Activated CD4-positive, alpha-beta memory T cell treated with anti-CD3 and anti-CD28 coated beads, Interleukin-2, amount 10 ng/mL, durations not matched to agents 7 days and 5 days (primary cell): ENCODE data around the gene SF3A2. TPM values are rescaled to one million over a fixed set of nuclear protein-coding genes. Genes with fewer than 3 reads are reported as not detected.
A peak's percentile ranks its signal among the peaks of the same experiment; 100 is the strongest.

Source experiments
- CTCF ChIA-PET: fragments of 350-600 bp; sonication (Branson Sonifier 250); formaldehyde crosslinking; loops from one replicate; lab custom pipeline; 2021; ENCODE audit warnings: antibody characterized with exemption, inconsistent platforms; lab: Charles Lee
- POLR2A ChIA-PET: fragments of 350-600 bp; sonication (Branson Sonifier 250); formaldehyde crosslinking; loops from one replicate; lab custom pipeline; 2021; ENCODE audit warnings: antibody characterized with exemption; lab: Charles Lee
- DNase-seq: peaks from one replicate; pipeline ENCODE4 v3.0.0-alpha.2; 2020
- H3K27ac Mint-ChIP-seq: one replicate; pipeline ENCODE4 v1.8.0; 2021; ENCODE audit warnings: mild to moderate bottlenecking, mixed read lengths
- H3K27me3 Mint-ChIP-seq: one replicate; pipeline ENCODE4 v1.8.0; 2021; ENCODE audit warnings: mixed read lengths
- H3K36me3 Mint-ChIP-seq: one replicate; pipeline ENCODE4 v1.8.0; 2021; ENCODE audit warnings: low read depth, mixed read lengths
- H3K4me1 Mint-ChIP-seq: one replicate; pipeline ENCODE4 v1.8.0; 2021; ENCODE audit warnings: mixed read lengths
- H3K4me3 Mint-ChIP-seq: one replicate; pipeline ENCODE4 v1.8.0; 2021; ENCODE audit warnings: mild to moderate bottlenecking, mixed read lengths
- H3K9me3 Mint-ChIP-seq: one replicate; pipeline ENCODE4 v1.8.0; 2021; ENCODE audit warnings: mixed read lengths
- total RNA-seq, 2 experiments: library from RNA; stranded (reverse); gene quantifications; one replicate each; pipeline ENCODE4 v1.2.3, GENCODE V29; 2021

SF3A2 gene
- total RNA-seq, 2 experiments from 2014 or later: 137 to 145 TPM

GRCh38 chr19:2255982-2256685 is 19.5 kb downstream of the SF3A2 start, which contains the start of gene JSRP1:
JSRP1 (minus strand) TSS chr19:2256417; CDS start chr19:2255314, 1,103 bp downstream.
- H3K4me1 Mint-ChIP-seq: peaks cover 45% of the 10 kb centered on the region
- DNase-seq: no peak
- H3K4me3 Mint-ChIP-seq: peak within 1 kb of the TSS; percentile 24
- H3K27me3 Mint-ChIP-seq: peaks cover 24% of the 10 kb centered on the region
- H3K27ac Mint-ChIP-seq: peak within 1 kb of the TSS; percentile 87
- H3K36me3 Mint-ChIP-seq: no peaks in the 10 kb centered on the region
- ChIA-PET CTCF (no interaction called here), POLR2A (interaction anchor here (1.0 to 6.2 kb wide), 2 partner anchors 15 to 19 kb away, joined by 3 to 58 read pairs; no protein-coding TSS in a partner anchor)
- no peaks in the 10 kb centered on the region for H3K9me3 Mint-ChIP-seq

DNA sequence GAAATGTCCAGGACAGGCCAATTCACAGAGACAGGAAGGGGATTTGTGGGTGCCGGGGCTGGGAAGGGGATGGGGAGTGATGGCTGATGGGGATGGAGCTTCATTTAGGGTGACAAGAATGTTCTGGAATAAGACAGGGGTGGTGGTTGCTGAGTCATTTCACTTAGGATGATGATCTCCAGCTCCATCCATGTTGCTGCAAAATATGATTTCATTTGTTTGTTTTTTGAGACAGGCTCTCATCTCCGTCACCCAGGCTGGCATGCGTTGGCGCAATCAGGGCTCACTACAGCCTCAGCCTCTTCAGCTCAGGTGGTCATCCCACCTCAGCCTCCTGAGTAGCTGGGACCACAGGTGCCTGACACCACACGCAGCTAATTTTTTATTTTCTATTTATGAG is 22.7 kb downstream of the SF3A2 start:
- peak overlapping the region; percentile 77 for H3K27ac Mint-ChIP-seq
- H3K36me3 Mint-ChIP-seq: no peaks in the 10 kb centered on the region
- POLR2A ChIA-PET: interaction anchor here (1.1 to 5.7 kb wide), 7 partner anchors 8 to 69 kb away, joined by 3 to 76 read pairs (median 5); partner anchors contain the start of genes LSM7 and SPPL2B
- no peak overlapping the region for H3K4me3 Mint-ChIP-seq
- H3K27me3 Mint-ChIP-seq: peaks cover under 1% of the 10 kb centered on the region
- no peak for DNase-seq
- no peaks in the 10 kb centered on the region for H3K9me3 Mint-ChIP-seq
- CTCF ChIA-PET: interaction anchor here (0.9 to 3.8 kb wide), 5 partner anchors 11 to 198 kb away, joined by 4 to 46 read pairs (median 7); partner anchors contain the start of genes LMNB2 and PLEKHJ1
- H3K4me1 Mint-ChIP-seq: peaks cover 38% of the 10 kb centered on the region

DNA sequence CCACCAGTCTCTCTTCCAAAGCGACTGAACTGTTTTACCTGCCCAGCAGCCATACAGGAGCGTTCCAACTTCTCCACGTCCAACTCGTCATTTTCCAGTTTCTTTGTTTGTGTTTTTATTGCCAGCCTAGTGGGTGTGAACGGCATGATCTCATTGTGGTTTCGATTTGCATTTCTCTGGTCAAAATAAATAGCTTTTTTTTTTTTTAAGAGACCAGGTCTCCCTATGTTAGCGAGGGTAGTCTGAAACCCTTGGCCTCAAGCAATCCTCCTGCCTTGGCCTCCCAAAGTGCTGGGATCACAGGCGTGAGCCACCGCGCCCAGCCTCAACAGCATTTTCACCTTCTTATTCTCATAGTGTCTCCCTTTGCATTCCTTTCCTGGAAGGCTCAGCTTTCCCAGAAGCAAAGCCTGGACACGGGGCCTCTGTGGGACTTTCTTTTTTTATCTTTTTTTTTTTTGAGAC is 23.7 kb downstream of the SF3A2 start:
- Mint-ChIP-seq H3K4me1 (peaks cover 38% of the 10 kb centered on the region), H3K27me3 (no peaks in the 10 kb centered on the region)

GRCh38 chr19:2261438-2262172 is 25.0 kb downstream of the SF3A2 start:
- CTCF ChIA-PET: interaction anchor here (0.7 to 3.8 kb wide), 15 partner anchors 9 to 110 kb away, joined by 3 to 46 read pairs (median 5); partner anchors contain the start of genes AP3D1 and PLEKHJ1
- H3K36me3 Mint-ChIP-seq: no peaks in the 10 kb centered on the region
- no peak overlapping the region for H3K4me3 Mint-ChIP-seq
- H3K27ac Mint-ChIP-seq: peak overlapping the region; percentile 48
- peak; percentile 76 for DNase-seq
- no peaks in the 10 kb centered on the region for H3K9me3 Mint-ChIP-seq
- no peaks in the 10 kb centered on the region for H3K27me3 Mint-ChIP-seq
- peaks cover 41% of the 10 kb centered on the region for H3K4me1 Mint-ChIP-seq
- POLR2A ChIA-PET: interaction anchor here (0.8 to 5.7 kb wide), 6 partner anchors 8 to 66 kb away, joined by 4 to 76 read pairs (median 5); partner anchors contain the start of genes AMH and LSM7

More for the DNA sequence above, 23.7 kb downstream of the SF3A2 start:
- Mint-ChIP-seq H3K27ac (peak overlapping the region; percentile 79), H3K4me3 (peak overlapping the region; percentile 30), H3K9me3 (no peaks in the 10 kb centered on the region), H3K36me3 (no peaks in the 10 kb centered on the region)
- ChIA-PET CTCF (interaction anchor here (1.0 to 3.8 kb wide), 9 partner anchors 9 to 132 kb away, joined by 3 to 46 read pairs (median 7); partner anchors contain the start of gene PLEKHJ1), POLR2A (interaction anchor here (0.6 to 5.7 kb wide), 9 partner anchors 9 to 243 kb away, joined by 3 to 76 read pairs (median 4); no protein-coding TSS in a partner anchor)
- DNase-seq: no peak

DNA sequence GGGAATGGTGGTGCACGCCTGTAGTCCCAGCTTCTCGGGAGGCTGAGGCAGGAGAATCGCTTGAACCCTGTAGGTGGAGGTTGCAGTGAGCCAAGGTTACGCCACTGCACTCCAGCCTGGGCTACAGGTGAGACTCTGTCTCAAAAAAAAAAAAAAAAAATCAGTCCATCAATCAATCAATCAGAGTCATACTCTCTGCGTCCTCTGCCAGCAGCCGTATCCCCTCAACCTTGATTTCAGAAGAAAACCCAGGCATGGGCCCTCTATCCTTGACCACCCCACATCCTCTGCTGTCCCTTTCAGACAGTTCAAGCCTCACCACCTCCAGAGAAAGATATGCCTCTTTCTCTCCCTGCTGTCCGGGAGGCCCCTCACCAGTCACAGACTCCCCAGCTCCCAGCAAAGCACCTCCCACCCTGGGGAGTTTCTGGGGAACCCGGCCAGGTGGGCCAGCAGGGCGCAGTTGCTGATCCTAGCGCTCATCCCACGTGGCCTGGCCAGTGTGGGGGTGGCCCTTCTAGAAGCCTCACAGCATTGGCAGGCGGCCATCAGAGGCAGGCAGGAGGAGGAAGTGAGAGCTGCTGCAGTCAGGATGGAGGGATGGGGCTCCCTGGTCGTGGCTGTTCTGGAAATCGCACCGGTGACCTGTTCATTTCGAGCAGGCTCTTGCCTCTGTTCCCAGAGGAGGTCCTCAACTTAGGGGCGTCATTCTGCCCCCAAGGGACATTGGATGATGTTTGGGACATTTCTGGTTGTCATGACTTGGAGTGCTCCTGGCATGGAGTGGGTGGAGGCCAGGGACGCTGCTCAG is 29.8 kb downstream of the SF3A2 start:
- H3K27me3 Mint-ChIP-seq: no peaks in the 10 kb centered on the region
- no peak overlapping the region for H3K27ac Mint-ChIP-seq
- DNase-seq: no peak
- no peaks in the 10 kb centered on the region for H3K9me3 Mint-ChIP-seq
- POLR2A ChIA-PET: interaction anchor here (6.1 kb wide), 1 partner anchor 7 kb away, joined by 76 read pairs; no protein-coding TSS in a partner anchor
- H3K4me3 Mint-ChIP-seq: no peak overlapping the region
- H3K4me1 Mint-ChIP-seq: peaks cover 21% of the 10 kb centered on the region
- peaks cover 11% of the 10 kb centered on the region for H3K36me3 Mint-ChIP-seq
- CTCF ChIA-PET: no interaction called here

GRCh38 chr19:2268480-2268830 is 31.8 kb downstream of the SF3A2 start:
- no peak for DNase-seq
- POLR2A ChIA-PET: interaction anchor here (0.7 to 7.8 kb wide), 6 partner anchors 9 to 352 kb away, joined by 3 to 114 read pairs (median 32); partner anchors contain the start of genes JSRP1 and SF3A2
- no peaks in the 10 kb centered on the region for H3K27me3 Mint-ChIP-seq
- no peak overlapping the region for H3K27ac Mint-ChIP-seq
- H3K4me3 Mint-ChIP-seq: peak overlapping the region; percentile 90
- peaks cover 31% of the 10 kb centered on the region for H3K4me1 Mint-ChIP-seq
- CTCF ChIA-PET: no interaction called here
- peaks cover 25% of the 10 kb centered on the region for H3K36me3 Mint-ChIP-seq
- H3K9me3 Mint-ChIP-seq: no peaks in the 10 kb centered on the region

DNA sequence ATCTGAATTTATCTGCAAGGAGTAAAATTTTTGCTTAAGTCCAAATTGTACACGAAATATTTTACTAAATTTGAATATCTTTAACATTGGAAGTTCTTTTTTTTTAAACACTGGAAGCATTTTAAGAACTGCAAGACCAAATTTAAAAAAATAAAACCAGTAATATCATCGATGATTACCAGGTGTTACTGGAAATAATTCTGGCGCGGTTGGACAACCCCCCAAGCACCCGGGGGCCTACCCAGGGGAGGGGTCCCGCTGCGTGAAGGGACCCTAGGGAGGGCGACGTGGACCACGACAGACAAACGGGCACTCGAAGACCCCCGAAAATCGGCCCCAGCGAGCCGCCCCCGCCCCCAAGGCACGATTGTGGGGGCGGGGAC is 32.2 kb downstream of the SF3A2 start:
- peaks cover 29% of the 10 kb centered on the region for H3K36me3 Mint-ChIP-seq
- DNase-seq: no peak
- no peaks in the 10 kb centered on the region for H3K27me3 Mint-ChIP-seq
- peak overlapping the region; percentile 90 for H3K4me3 Mint-ChIP-seq
- POLR2A ChIA-PET: interaction anchor here (0.7 to 7.8 kb wide), 5 partner anchors 9 to 351 kb away, joined by 4 to 114 read pairs (median 58); partner anchors contain the start of genes JSRP1 and SF3A2
- peaks cover 34% of the 10 kb centered on the region for H3K4me1 Mint-ChIP-seq
- CTCF ChIA-PET: no interaction called here
- H3K27ac Mint-ChIP-seq: peak overlapping the region; percentile 83
- H3K9me3 Mint-ChIP-seq: no peaks in the 10 kb centered on the region

DNA sequence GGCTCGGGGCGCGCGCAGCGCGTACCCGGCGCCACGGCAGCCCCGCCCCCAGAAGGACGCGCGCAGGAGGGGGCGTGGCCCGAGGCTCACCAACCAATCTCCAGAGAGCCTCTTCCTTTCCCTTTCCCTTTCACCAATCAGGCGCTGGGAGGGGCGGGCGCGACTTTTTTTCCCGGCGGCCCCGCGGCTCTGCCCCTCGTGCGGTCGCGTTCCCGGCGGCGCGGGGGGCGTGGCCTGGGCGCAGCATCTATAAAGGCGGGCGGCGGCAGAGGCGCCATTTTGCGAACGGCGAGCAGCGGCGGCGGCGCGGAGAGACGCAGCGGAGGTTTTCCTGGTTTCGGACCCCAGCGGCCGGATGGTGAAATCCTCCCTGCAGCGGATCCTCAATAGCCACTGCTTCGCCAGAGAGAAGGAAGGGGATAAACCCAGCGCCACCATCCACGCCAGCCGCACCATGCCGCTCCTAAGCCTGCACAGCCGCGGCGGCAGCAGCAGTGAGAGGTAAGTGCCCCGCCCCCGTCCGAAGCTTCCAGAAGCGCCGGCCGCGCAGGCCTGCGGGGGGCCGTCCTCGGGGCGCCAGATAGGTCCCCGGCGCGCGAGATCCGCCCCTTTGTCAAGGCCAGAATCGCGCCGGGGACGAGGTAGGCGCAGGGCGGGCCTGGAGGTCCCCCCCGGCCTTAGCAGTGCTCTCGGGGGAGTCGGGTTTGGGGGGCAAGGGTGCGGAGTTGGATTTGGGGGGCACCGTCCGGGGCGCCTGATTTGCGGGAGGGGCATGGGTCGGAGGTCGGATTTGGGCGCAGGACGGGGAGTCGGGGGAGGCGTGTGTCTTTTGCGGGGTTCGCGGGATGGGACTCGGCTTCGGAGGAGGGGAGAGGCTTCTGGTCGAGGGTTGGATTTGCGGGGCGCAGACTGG is 32.9 kb downstream of the SF3A2 start:
- Mint-ChIP-seq H3K4me1 (peaks cover 41% of the 10 kb centered on the region), H3K27me3 (no peaks in the 10 kb centered on the region), H3K4me3 (peak overlapping the region; percentile 90), H3K27ac (peak overlapping the region; percentile 83), H3K36me3 (peaks cover 35% of the 10 kb centered on the region), H3K9me3 (no peaks in the 10 kb centered on the region)
- ChIA-PET CTCF (interaction anchor here (0.9 to 1.8 kb wide), 2 partner anchors 8 to 10 kb away, joined by 4 to 7 read pairs; no protein-coding TSS in a partner anchor), POLR2A (interaction anchor here (0.6 to 7.8 kb wide), 26 partner anchors 10 to 359 kb away, joined by 3 to 114 read pairs (median 4); partner anchors contain the start of genes AMH, GADD45B, JSRP1 and LSM7)
- DNase-seq: peak; percentile 99

- Mint-ChIP-seq H3K4me1 (peaks cover 44% of the 10 kb centered on the region), H3K36me3 (peaks cover 37% of the 10 kb centered on the region), H3K4me3 (peak overlapping the region; percentile 90), H3K27me3 (no peaks in the 10 kb centered on the region), H3K27ac (peak overlapping the region; percentile 83), H3K9me3 (no peaks in the 10 kb centered on the region)
- CTCF ChIA-PET: interaction anchor here (0.9 to 1.8 kb wide), 2 partner anchors 8 to 10 kb away, joined by 4 to 7 read pairs; no protein-coding TSS in a partner anchor
- DNase-seq: peak; percentile 50
- POLR2A ChIA-PET: interaction anchor here (0.6 to 7.8 kb wide), 27 partner anchors 10 to 358 kb away, joined by 3 to 114 read pairs (median 4); partner anchors contain the start of genes AMH, GADD45B, JSRP1 and LSM7
Measured at GRCh38 chr19:2270157-2270422, 33.5 kb downstream of the SF3A2 start.

DNA sequence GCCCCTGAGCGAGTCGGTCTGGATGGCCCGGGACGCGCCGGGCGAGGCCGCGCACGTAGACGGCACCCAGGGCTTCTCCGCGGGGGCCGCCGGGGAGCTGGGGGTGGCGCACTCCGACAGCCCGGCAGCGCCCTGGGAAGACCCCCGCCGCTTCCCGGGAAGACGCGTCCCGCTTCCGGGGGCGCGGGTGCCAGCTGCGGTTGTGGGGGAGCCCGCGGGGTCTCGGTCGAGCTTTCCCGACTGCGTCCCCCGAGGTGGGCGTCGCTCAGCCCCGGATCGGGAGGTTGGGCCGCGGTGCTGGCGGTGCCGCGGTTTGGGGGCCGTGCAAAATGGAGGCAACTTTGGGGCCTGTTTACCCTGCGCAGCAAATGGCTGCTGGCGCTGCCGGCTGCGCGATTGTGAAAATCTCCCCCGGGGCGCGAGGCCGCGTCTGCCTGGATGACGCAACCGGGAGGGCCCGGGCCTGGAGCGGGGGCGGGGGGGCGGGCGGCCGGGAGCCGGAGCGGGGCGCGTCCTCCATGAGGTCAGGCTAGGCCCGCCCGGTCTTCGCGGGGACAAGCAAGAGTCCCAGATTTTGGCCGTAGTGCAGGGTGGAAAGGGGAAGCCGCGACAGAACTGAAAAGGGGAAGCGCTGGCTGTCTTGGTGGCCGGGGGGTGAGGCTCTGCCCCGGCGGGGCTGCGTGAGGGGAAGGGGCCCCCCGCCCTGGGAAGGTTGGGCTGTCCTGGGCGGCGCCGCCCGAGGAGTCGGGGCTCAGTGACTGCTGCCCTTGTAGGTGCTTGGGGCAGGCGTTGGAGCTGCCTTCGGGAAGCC is 34.0 kb downstream of the SF3A2 start:
- ChIA-PET CTCF (interaction anchor here (0.9 to 1.8 kb wide), 3 partner anchors 9 to 35 kb away, joined by 4 to 7 read pairs (median 4); partner anchors contain the start of gene PLEKHJ1), POLR2A (interaction anchor here (0.8 to 7.8 kb wide), 30 partner anchors 9 to 358 kb away, joined by 3 to 114 read pairs (median 4); partner anchors contain the start of genes AMH, AP3D1, GADD45B and JSRP1)
- Mint-ChIP-seq H3K4me3 (peak overlapping the region; percentile 90), H3K27me3 (no peaks in the 10 kb centered on the region), H3K9me3 (no peaks in the 10 kb centered on the region), H3K4me1 (peaks cover 45% of the 10 kb centered on the region), H3K36me3 (peaks cover 38% of the 10 kb centered on the region), H3K27ac (peak overlapping the region; percentile 92)
- peak; percentile 72 for DNase-seq
